Endothelial cell of umbilical vein (primary cell): ENCODE results near the gene PELI2.

Experiments
- CTCF ChIP-seq, 2 donors: IDR thresholded peaks; 1 replicate in 1 of 2; 2 replicates in 1 of 2; pipeline ENCODE4 v1.5.1; 2011; ENCODE audit warnings: low read length in 2 of 2, mild to moderate bottlenecking in 2 of 2, moderate library complexity in 2 of 2, control low read depth in 1 of 2, inconsistent platforms in 1 of 2, low read depth in 1 of 2; ENCODE audit not compliant: insufficient read depth in 1 of 2; ENCODE audit errors: extremely low read depth in 1 of 2
- EZH2 ChIP-seq: IDR thresholded peaks from 2 replicates; pipeline ENCODE4 v1.6.1; 2012; ENCODE audit warnings: borderline replicate concordance, low read depth, mild to moderate bottlenecking, moderate library complexity, low read length, inconsistent platforms; ENCODE audit not compliant: severe bottlenecking
- JUN ChIP-seq: IDR thresholded peaks from 2 replicates; pipeline ENCODE4 v1.6.1; 2011; ENCODE audit warnings: borderline replicate concordance, low read depth; ENCODE audit not compliant: insufficient read length, insufficient read depth
- MAX ChIP-seq: IDR thresholded peaks from 2 replicates; pipeline ENCODE4 v1.6.1; 2011; ENCODE audit not compliant: insufficient read depth, insufficient read length
- MYC ChIP-seq: IDR thresholded peaks from one replicate; pipeline ENCODE4 v1.6.1; 2011; ENCODE audit warnings: mild to moderate bottlenecking, low read depth, low read length
- POLR2A ChIP-seq: IDR thresholded peaks from 2 replicates; pipeline ENCODE4 v1.6.1; 2012; ENCODE audit warnings: low read depth, mild to moderate bottlenecking, control low read depth, low read length

GRCh38 chr14:56212521-56212920 lies 94.3 kb downstream of the PELI2 start:
- no peak for TF ChIP-seq CTCF (IDR thresholded peaks at IDR 0.05; ENCODE audit: extremely low read depth in 1 of 2, insufficient read depth in 1 of 2, low read depth in 1 of 2, low read length in 2 of 2)
- TF ChIP-seq EZH2: no peak
- no peak for TF ChIP-seq MYC
- TF ChIP-seq JUN: no peak
- no peak for TF ChIP-seq POLR2A
- TF ChIP-seq MAX: no peak
